Thyroid gland (tissue), 4 donors: Measurements from ENCODE around the gene FHOD3. TPM values are rescaled to one million over a fixed set of nuclear protein-coding genes. Genes with fewer than 3 reads are reported as not detected.

Experiments
- DNase-seq, 2 donors: peaks; one replicate each; pipeline ENCODE4 v3.0.0-alpha.2; 2019
- H3K27ac ChIP-seq, 3 donors: fragments of 200-600 bp; sonication (generic); 1 replicate in 2 of 3; 2 replicates in 1 of 3; pipeline ENCODE4 v1.5.1; 2016 to 2019; ENCODE audit warnings: mild to moderate bottlenecking in 1 of 3, moderate library complexity in 1 of 3
- H3K27me3 ChIP-seq: fragments of 200-600 bp; sonication (generic); one replicate; pipeline ENCODE4 v1.5.1; 2019
- H3K36me3 ChIP-seq, 2 donors: fragments of 200-600 bp; sonication (generic); one replicate each; pipeline ENCODE4 v1.5.1; 2016 to 2019
- H3K4me1 ChIP-seq, 2 donors: fragments of 200-600 bp; sonication (generic); one replicate each; pipeline ENCODE4 v1.5.1; 2017 to 2019
- H3K4me3 ChIP-seq, 3 donors: fragments of 200-600 bp; sonication (generic); replicated peaks in 1 of 3; 1 replicate in 2 of 3; 2 replicates in 1 of 3; pipeline ENCODE4 v1.5.1; 2016; ENCODE audit warnings: mild to moderate bottlenecking in 1 of 3
- H3K9me3 ChIP-seq: fragments of 200-600 bp; sonication (generic); one replicate; pipeline ENCODE4 v1.5.1; 2017
- POLR2A ChIP-seq, 2 donors: fragments of 450-650 bp; IDR thresholded peaks; one replicate each; pipeline ENCODE4 v1.6.1; 2017; ENCODE audit warnings: antibody characterized with exemption in 2 of 2, mild to moderate bottlenecking in 2 of 2, moderate library complexity in 1 of 2
- WGBS, 2 donors: methylation state at CpG; one replicate each; pipeline ENCODE4 v1.1.5; 2017; 5-methylcytosine and 5-hydroxymethylcytosine counted together
- intact Hi-C: fragments of 100-400 bp; cut with DNase I; formaldehyde crosslinking; loops from one replicate; pipeline ENCODE4 v1.15.1; 2023
- total RNA-seq, 4 donors: library from RNA; depleted of rRNA; stranded (reverse); fragments of >200 nt; gene quantifications; one replicate each; pipeline ENCODE4 v1.2.3, GENCODE V29; 2016
- TF ChIP-seq, protein P1 (sequence below), 6 experiments: fragments of 200-600 bp in 3 of 6; fragments of 450-650 bp in 3 of 6; sonication (generic) in 3 of 6; IDR thresholded peaks; one replicate each; pipeline ENCODE4 v1.5.1; 2016 to 2019; ENCODE audit warnings: antibody characterized with exemption in 6 of 6, mild to moderate bottlenecking in 2 of 6, inconsistent platforms in 1 of 6, moderate library complexity in 1 of 6

FHOD3 gene
- total RNA-seq, 4 donors from 2014 or later: 1.6 to 6.9 (median 4.8) TPM

- H3K4me3 ChIP-seq: no peak overlapping the region
These were observed 25.2 kb downstream of the FHOD3 start for GRCh38 chr18:36322734-36323133.

GRCh38 chr18:36323421-36323820, 25.9 kb downstream of the FHOD3 start:
- H3K27me3 ChIP-seq: no peaks in the 10 kb centered on the region
- no peaks in the 10 kb centered on the region for H3K4me1 ChIP-seq
- H3K36me3 ChIP-seq: no peaks in the 10 kb centered on the region
- no peak for DNase-seq
- H3K4me3 ChIP-seq: no peak overlapping the region
- 78 to 84% methylated on average over 1 of the region's 1 CpG for WGBS, 2 donors
- TF ChIP-seq, protein P1, sequence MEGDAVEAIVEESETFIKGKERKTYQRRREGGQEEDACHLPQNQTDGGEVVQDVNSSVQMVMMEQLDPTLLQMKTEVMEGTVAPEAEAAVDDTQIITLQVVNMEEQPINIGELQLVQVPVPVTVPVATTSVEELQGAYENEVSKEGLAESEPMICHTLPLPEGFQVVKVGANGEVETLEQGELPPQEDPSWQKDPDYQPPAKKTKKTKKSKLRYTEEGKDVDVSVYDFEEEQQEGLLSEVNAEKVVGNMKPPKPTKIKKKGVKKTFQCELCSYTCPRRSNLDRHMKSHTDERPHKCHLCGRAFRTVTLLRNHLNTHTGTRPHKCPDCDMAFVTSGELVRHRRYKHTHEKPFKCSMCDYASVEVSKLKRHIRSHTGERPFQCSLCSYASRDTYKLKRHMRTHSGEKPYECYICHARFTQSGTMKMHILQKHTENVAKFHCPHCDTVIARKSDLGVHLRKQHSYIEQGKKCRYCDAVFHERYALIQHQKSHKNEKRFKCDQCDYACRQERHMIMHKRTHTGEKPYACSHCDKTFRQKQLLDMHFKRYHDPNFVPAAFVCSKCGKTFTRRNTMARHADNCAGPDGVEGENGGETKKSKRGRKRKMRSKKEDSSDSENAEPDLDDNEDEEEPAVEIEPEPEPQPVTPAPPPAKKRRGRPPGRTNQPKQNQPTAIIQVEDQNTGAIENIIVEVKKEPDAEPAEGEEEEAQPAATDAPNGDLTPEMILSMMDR (IDR thresholded peaks at IDR 0.05): no peak
- TF ChIP-seq POLR2A (IDR thresholded peaks at IDR 0.05): no peak
- intact Hi-C loops: no loop called here
- no peak overlapping the region for H3K27ac ChIP-seq
- no peaks in the 10 kb centered on the region for H3K9me3 ChIP-seq

More at GRCh38 chr18:36322734-36323133, 25.2 kb downstream of the FHOD3 start:
- 93 to 95% methylated on average over 3 to 4 of the region's 4 CpGs for WGBS, 2 donors
- H3K27me3 ChIP-seq: no peaks in the 10 kb centered on the region
- no peaks in the 10 kb centered on the region for H3K9me3 ChIP-seq
- intact Hi-C loops: no loop called here
- no peak for DNase-seq
- H3K27ac ChIP-seq: no peak overlapping the region
- no peaks in the 10 kb centered on the region for H3K4me1 ChIP-seq
- TF ChIP-seq POLR2A (IDR thresholded peaks at IDR 0.05): no peak
- no peaks in the 10 kb centered on the region for H3K36me3 ChIP-seq

DNA sequence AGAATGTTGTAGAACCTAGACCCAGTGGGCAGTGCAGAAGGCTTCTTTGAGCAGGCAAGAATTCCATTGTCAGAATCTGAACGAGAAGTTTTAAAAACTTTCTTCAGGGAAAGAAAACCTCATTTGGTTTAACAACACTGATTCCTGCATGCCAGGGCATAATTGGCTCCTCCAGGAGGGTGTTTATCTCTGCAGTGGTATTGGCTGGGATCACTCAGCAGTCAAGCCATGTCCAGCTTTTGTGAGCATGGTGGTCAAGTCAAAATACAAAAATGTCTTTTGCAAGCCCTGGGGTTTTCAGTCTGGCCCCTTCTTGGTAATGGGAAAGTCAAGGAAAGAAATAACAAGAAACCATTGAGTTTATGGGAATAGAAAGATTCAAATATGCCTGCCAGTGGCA, 28.3 kb downstream of the FHOD3 start:
- intact Hi-C loops: no loop called here
- TF ChIP-seq POLR2A (IDR thresholded peaks at IDR 0.05): no peak
- TF ChIP-seq, protein P1 (IDR thresholded peaks at IDR 0.05): no peak
- no peak overlapping the region for H3K27ac ChIP-seq
- H3K9me3 ChIP-seq: no peaks in the 10 kb centered on the region
- H3K4me3 ChIP-seq: no peak overlapping the region
- no peak for DNase-seq
- no peaks in the 10 kb centered on the region for H3K4me1 ChIP-seq
- H3K36me3 ChIP-seq: no peaks in the 10 kb centered on the region
- no peaks in the 10 kb centered on the region for H3K27me3 ChIP-seq
- 23 to 32% methylated on average over 1 of the region's 1 CpG for WGBS, 2 donors

- Histone ChIP-seq H3K27me3 (no peaks in the 10 kb centered on the region), H3K4me1 (no peaks in the 10 kb centered on the region), H3K9me3 (no peaks in the 10 kb centered on the region), H3K4me3 (no peak overlapping the region), H3K27ac (no peak overlapping the region), H3K36me3 (no peaks in the 10 kb centered on the region)
- WGBS, 2 donors: 87 to 89% methylated on average over 6 of the region's 6 CpGs
- intact Hi-C loops: no loop called here
- DNase-seq: no peak
- TF ChIP-seq, protein P1 (IDR thresholded peaks at IDR 0.05): no peak
- TF ChIP-seq POLR2A (IDR thresholded peaks at IDR 0.05): no peak
These were observed 29.3 kb downstream of the FHOD3 start for GRCh38 chr18:36326771-36327170.

DNA sequence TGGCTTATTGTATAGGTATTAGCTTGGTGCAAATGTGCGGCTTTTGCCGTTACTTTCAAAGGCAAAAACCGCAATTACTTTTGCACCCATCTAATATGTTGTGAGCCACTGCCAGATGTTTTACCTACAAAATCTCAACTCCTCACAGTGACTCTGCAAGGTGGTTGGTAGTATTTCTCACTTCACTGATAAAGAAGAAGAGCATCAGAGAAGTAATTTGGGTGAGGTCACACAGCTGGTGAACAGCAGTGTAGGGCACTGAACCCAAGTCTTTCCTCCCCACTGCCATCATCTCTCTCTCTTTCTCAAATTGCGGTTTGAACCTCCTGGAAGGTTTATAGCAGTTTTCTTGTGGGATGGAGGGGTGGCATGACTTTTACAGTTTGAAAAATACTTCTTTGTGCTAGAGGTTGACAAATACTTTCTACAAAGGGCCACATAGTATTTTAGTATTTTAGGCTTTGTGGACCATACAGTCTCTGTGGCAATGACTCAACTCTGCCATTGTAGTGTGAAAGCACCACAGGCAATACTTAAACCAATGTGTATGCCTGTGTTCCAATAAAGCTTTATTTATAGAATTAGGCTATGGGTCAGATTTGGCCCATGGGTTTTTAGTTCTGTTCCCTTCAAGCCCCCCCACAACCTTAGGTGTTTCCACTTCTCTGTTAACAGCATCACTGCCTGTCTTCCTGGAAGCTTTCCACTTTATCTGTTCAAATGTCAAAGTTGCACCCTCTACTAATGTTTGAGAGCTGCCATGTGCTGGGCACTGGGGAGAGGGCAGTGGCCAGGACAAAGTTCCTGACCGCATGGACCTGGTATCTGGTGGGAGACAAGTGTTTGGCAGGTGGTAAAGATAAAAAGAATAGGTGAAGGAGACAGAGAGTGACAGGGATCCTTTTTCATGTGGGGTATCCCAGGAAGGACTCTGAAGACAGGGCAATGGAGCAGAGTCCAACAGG, 30.1 kb downstream of the FHOD3 start:
- no peak for DNase-seq
- Histone ChIP-seq H3K4me3 (no peak overlapping the region), H3K27me3 (no peaks in the 10 kb centered on the region), H3K9me3 (no peaks in the 10 kb centered on the region), H3K27ac (no peak overlapping the region), H3K36me3 (no peaks in the 10 kb centered on the region), H3K4me1 (no peaks in the 10 kb centered on the region)
- no peak for TF ChIP-seq POLR2A (IDR thresholded peaks at IDR 0.05)
- TF ChIP-seq, protein P1 (IDR thresholded peaks at IDR 0.05): no peak
- 76 to 78% methylated on average over 5 of the region's 5 CpGs for WGBS, 2 donors
- intact Hi-C loops: no loop called here
